ENCODE data around the gene PRPF40B. TPM values are rescaled to one million over a fixed set of nuclear protein-coding genes. Genes with fewer than 3 reads are reported as not detected.

Gene PRPF40B
- total and polyA plus RNA-seq, 8 donors: 6.6 to 39.7 (median 13.3) TPM

- H3K4me1 ChIP-seq: peaks cover 8 to 35% (median 32%) of the 10 kb centered on the region in 4 donors
- H3K27me3 ChIP-seq: no peaks in the 10 kb centered on the region
- peak in 1 of 2 donors; percentile 26 for DNase-seq
- H3K4me3 ChIP-seq: no peak overlapping the region
- peak overlapping the region in 1 of 5 donors; percentile 44 for H3K27ac ChIP-seq
- H3K9me3 ChIP-seq: no peaks in the 10 kb centered on the region
- TF ChIP-seq CTCF (IDR thresholded peaks at IDR 0.05) (no peak), POLR2A (IDR thresholded peaks at IDR 0.05) (no peak), POLR2AphosphoS5 (IDR thresholded peaks at IDR 0.05) (no peak), EP300 (IDR thresholded peaks at IDR 0.05) (no peak)
- WGBS, 5 donors: 65 to 80% (median 70%) methylated on average over 7 to 10 of the region's 10 CpGs
- peaks cover 19 to 94% (median 81%) of the 10 kb centered on the region in 4 donors for H3K36me3 ChIP-seq
- intact Hi-C loops (cut with DNase I; ENCODE audit: low total_unique reads): loop anchor here (2.0 kb wide), 1 partner anchor 65 kb away; no protein-coding TSS in a partner anchor
These were observed 20.7 kb downstream of the PRPF40B start for GRCh38 chr12:49643961-49644619.

- Histone ChIP-seq H3K9me3 (no peaks in the 10 kb centered on the region), H3K27me3 (no peaks in the 10 kb centered on the region), H3K36me3 (peaks cover 24 to 94% (median 86%) of the 10 kb centered on the region in 4 donors), H3K27ac (peak overlapping the region in 1 of 5 donors; percentile 44), H3K4me1 (peaks cover 8 to 35% (median 32%) of the 10 kb centered on the region in 4 donors), H3K4me3 (no peak overlapping the region)
- DNase-seq: peak; percentile 79 to 94
- intact Hi-C loops (cut with DNase I; ENCODE audit: low total_unique reads): no loop called here
- WGBS, 5 donors: 0 to 3% (median 0%) methylated on average over 2 of the region's 2 CpGs
- no peak for TF ChIP-seq EP300 (IDR thresholded peaks at IDR 0.05)
- peak in 6 of 7 experiments; percentile 23 to 98 (median 90) for TF ChIP-seq CTCF (IDR thresholded peaks at IDR 0.05)
These were observed 21.2 kb downstream of the PRPF40B start for GRCh38 chr12:49644620-49644994.

DNA sequence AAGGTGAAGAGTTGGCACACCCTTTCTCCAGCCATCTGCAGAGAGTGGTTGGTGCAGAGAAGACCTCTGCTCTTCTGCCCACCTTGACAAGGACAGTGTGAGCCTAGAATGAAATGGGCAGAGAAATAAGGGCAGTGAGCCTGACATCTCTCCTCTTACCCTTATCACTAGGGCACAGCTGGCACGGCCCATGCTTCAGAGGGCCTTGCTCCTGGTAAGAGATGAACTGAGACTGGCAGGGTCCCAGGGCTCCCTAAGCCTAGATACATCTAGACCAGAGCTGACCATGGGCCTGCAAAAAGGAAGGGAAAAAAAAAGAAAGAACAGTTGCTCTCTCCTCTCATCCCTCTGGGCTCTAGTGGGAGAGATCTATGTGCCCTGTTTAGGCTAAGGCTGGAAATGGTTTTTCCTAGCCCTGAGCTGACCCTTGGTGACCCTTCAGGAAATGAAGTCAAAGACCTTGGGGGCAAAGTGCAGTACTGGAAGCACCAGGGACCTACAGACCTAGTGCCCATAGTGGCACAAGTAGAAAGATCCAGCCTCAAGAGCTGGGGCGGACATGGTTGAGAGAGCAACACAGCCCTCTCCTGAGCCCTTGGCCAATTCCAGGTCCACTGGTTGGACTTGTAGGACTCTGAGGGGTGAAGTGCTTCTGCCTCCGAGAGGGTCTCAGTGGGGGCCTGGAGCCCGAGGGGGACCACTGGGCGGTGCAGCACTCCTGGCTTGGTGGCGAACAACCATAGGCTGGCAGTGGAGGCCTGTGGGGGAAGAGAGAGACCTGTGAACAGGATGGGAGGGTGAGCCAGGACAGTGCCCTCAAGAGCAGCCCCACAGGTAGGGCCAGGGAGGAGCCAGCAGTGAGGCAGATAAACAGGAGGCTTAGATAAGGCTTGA lies 22.0 kb downstream of the PRPF40B start:
- no peak for TF ChIP-seq CTCF (IDR thresholded peaks at IDR 0.05)
- TF ChIP-seq EP300 (IDR thresholded peaks at IDR 0.05): no peak
- no peak for TF ChIP-seq POLR2A (IDR thresholded peaks at IDR 0.05)
- no peak for TF ChIP-seq POLR2AphosphoS5 (IDR thresholded peaks at IDR 0.05)
- peak overlapping the region in 2 of 5 donors; percentile 10 to 44 for H3K27ac ChIP-seq
- 81 to 87% (median 85%) methylated on average over 6 of the region's 6 CpGs for WGBS, 5 donors
- intact Hi-C loops (cut with DNase I; ENCODE audit: low total_unique reads): no loop called here
- no peaks in the 10 kb centered on the region for H3K9me3 ChIP-seq
- H3K4me1 ChIP-seq: peaks cover 8 to 35% (median 32%) of the 10 kb centered on the region in 4 donors
- no peak for DNase-seq
- no peak overlapping the region for H3K4me3 ChIP-seq
- peaks cover 29 to 94% (median 89%) of the 10 kb centered on the region in 4 donors for H3K36me3 ChIP-seq
- no peaks in the 10 kb centered on the region for H3K27me3 ChIP-seq

GRCh38 chr12:49646331-49646830 lies 23.0 kb downstream of the PRPF40B start:
- H3K36me3 ChIP-seq: peaks cover 35 to 94% (median 91%) of the 10 kb centered on the region in 4 donors
- DNase-seq: no peak

More at GRCh38 chr12:49646331-49646830, 23.0 kb downstream of the PRPF40B start:
- Histone ChIP-seq H3K27ac (peak overlapping the region in 1 of 5 donors; percentile 39), H3K27me3 (no peaks in the 10 kb centered on the region), H3K4me3 (no peak overlapping the region), H3K4me1 (peaks cover 8 to 35% (median 32%) of the 10 kb centered on the region in 4 donors), H3K9me3 (no peaks in the 10 kb centered on the region)
- TF ChIP-seq POLR2AphosphoS5 (IDR thresholded peaks at IDR 0.05): no peak
- TF ChIP-seq POLR2A (IDR thresholded peaks at IDR 0.05): no peak
- no peak for TF ChIP-seq CTCF (IDR thresholded peaks at IDR 0.05)
- no peak for TF ChIP-seq EP300 (IDR thresholded peaks at IDR 0.05)
- intact Hi-C loops (cut with DNase I; ENCODE audit: low total_unique reads): no loop called here
- WGBS, 5 donors: 89 to 96% (median 94%) methylated on average over 5 to 7 of the region's 7 CpGs
